Spleen (tissue), 11 donors: ENCODE data around the gene FCN3. TPM values are rescaled to one million over a fixed set of nuclear protein-coding genes. Genes with fewer than 3 reads are reported as not detected.

Experiments
- DNase-seq: peaks from one replicate; pipeline ENCODE4 v3.0.0-alpha.2; 2020
- H3K27ac ChIP-seq, 8 donors: fragments of 200-600 bp; sonication (generic) in 7 of 8; 1 replicate in 4 of 8; 2 replicates in 4 of 8; pipeline versions ENCODE4 v1.5.0 to v1.8.0; 2016 to 2021; ENCODE audit warnings: inconsistent platforms in 4 of 8, mild to moderate bottlenecking in 4 of 8, moderate library complexity in 1 of 8
- H3K27me3 ChIP-seq, 7 donors: fragments of 200-600 bp; sonication (generic) in 6 of 7; replicated peaks in 1 of 7; 1 replicate in 4 of 7; 2 replicates in 3 of 7; pipeline versions ENCODE4 v1.5.0 to v1.8.0; 2016 to 2021; ENCODE audit warnings: inconsistent platforms in 3 of 7, mild to moderate bottlenecking in 1 of 7
- H3K36me3 ChIP-seq, 6 donors: fragments of 200-600 bp; sonication (generic) in 5 of 6; 1 replicate in 4 of 6; 2 replicates in 2 of 6; pipeline versions ENCODE4 v1.5.0 to v1.8.0; 2016 to 2021; ENCODE audit warnings: inconsistent platforms in 2 of 6
- H3K4me1 ChIP-seq, 6 donors: fragments of 200-600 bp; sonication (generic) in 5 of 6; 1 replicate in 3 of 6; 2 replicates in 3 of 6; pipeline versions ENCODE4 v1.5.0 to v1.8.0; 2016 to 2021; ENCODE audit warnings: inconsistent platforms in 3 of 6
- H3K4me3 ChIP-seq, 8 donors: fragments of 200-600 bp; sonication (generic) in 7 of 8; 1 replicate in 4 of 8; 2 replicates in 4 of 8; pipeline versions ENCODE4 v1.5.0 to v1.8.0; 2016 to 2021; ENCODE audit warnings: inconsistent platforms in 4 of 8, mild to moderate bottlenecking in 4 of 8, moderate library complexity in 2 of 8
- H3K9me3 ChIP-seq, 8 donors: fragments of 200-600 bp; sonication (generic) in 7 of 8; 1 replicate in 4 of 8; 2 replicates in 4 of 8; pipeline versions ENCODE4 v1.5.0 to v1.8.0; 2016 to 2021; ENCODE audit warnings: inconsistent platforms in 4 of 8
- CTCF ChIP-seq, 11 experiments: fragments of 200-600 bp in 7 of 11; fragments of 450-650 bp in 4 of 11; sonication (generic) in 4 of 11; IDR thresholded peaks in 8 of 11; conservative IDR thresholded peaks in 3 of 11; 1 replicate in 7 of 11; 2 replicates in 4 of 11; pipeline versions ENCODE4 v1.4.0 to v1.8.0; 2016 to 2021; ENCODE audit warnings: antibody characterized with exemption in 11 of 11, inconsistent platforms in 4 of 11, mild to moderate bottlenecking in 1 of 11
- POLR2A ChIP-seq, 3 donors: fragments of 450-650 bp; IDR thresholded peaks; one replicate each; pipeline ENCODE4 v1.5.1; 2017; ENCODE audit warnings: antibody characterized with exemption in 3 of 3, mild to moderate bottlenecking in 1 of 3
- POLR2AphosphoS5 ChIP-seq, 3 donors: sonication (generic); formaldehyde crosslinking; IDR thresholded peaks; one replicate each; pipeline ENCODE4 v1.5.1; 2017; ENCODE audit warnings: antibody characterized with exemption in 3 of 3
- WGBS, 5 donors: extraction: QIAGEN DNeasy Blood & Tissue Kit in 3 of 5; methylation state at CpG; one replicate each; pipeline versions ENCODE4 v1.1.5 to v1.1.7; 2013 to 2018; 5-methylcytosine and 5-hydroxymethylcytosine counted together
- intact Hi-C: fragments of 100-400 bp; cut with DNase I; formaldehyde crosslinking; loops from one replicate; pipeline ENCODE4 v1.15.0; 2023; ENCODE audit warnings: low total_unique reads
- polyA plus RNA-seq, 3 donors: library from polyadenylated mRNA; stranded (reverse); fragments of 200-250 nt; gene quantifications; one replicate each; pipeline ENCODE4 v1.2.1, GENCODE V29; 2013
- total RNA-seq, 7 donors: library from RNA; depleted of rRNA in 3 of 7; stranded (reverse); fragments of >200 nt in 3 of 7; fragmentation: NEBNext Ultra II Directional in 4 of 7; extraction: Animal tissue kit (Norgen Biotek cat#: 25700) in 4 of 7; gene quantifications; one replicate each; pipeline versions ENCODE4 v1.1.0 to v1.2.1, GENCODE V29; 2016 to 2021
- donor health status: healthy with polysubstance abuse.
- donor health status: DM: no; HTN: no; CAD: no; lungs with moderate emphysema.
- donor health status: DM: no; HTN: no; CAD: no.
- donor health status: Bipolar disorder and iron deficiency.
- donor health status: healthy.
- donor health status: DM: no; HTN: no; CAD: no.
- donor health status: DM: yes; HTN: yes; CAD: no.

FCN3 gene
- total and polyA plus RNA-seq, 10 donors = 3.7 to 21.7 (median 9.2) TPM

GRCh38 chr1:27366411-27367159, 8.0 kb downstream of the FCN3 start, which contains the start of gene MAP3K6:
TSS of gene MAP3K6 (minus strand) at chr1:27366961. CDS start at chr1:27366597, 364 bp downstream.
- Histone ChIP-seq H3K27me3 (no peaks in the 10 kb centered on the region), H3K36me3 (peaks cover 0 to 31% (median 7%) of the 10 kb centered on the region in 6 donors), H3K4me3 (peak within 1 kb of the TSS; percentile 33 to 89 (median 67)), H3K4me1 (peaks cover 19 to 68% (median 55%) of the 10 kb centered on the region in 6 donors), H3K27ac (peak within 1 kb of the TSS; percentile 68 to 95 (median 90)), H3K9me3 (no peaks in the 10 kb centered on the region)
- intact Hi-C loops = no loop called here
- 1 to 23% (median 2%) methylated on average over 6 to 67 of the region's 67 CpGs for WGBS, 5 donors
- DNase-seq = peak; percentile 91
- TF ChIP-seq POLR2AphosphoS5 (IDR thresholded peaks at IDR 0.05) (peak in 2 of 3 donors; percentile 89 to 91), CTCF (IDR thresholded peaks at IDR 0.05 in 8 of 11, conservative IDR thresholded peaks at IDR 0.05 in 3 of 11) (peak in 5 of 11 experiments; percentile 11 to 42 (median 33)), POLR2A (IDR thresholded peaks at IDR 0.05) (peak in 1 of 3 donors; percentile 56)

DNA sequence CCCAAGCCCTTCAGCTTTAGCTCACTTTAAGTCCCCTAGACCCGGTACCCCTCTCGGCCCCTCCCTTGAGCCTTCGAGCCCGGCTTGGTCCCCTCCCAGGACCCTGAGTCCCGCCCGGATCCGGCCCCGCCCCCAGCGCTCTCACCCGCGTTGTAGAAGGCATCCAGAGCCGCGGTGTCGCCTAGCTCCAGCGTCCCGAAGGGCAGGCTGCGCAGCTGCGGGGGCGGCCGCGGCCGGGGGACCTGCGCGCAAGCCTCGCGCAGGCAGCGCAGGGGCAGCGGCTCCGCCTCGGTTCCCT, 8.6 kb downstream of the FCN3 start:
- H3K27ac ChIP-seq = peak overlapping the region; percentile 68 to 95 (median 90)
- peaks cover 19 to 71% (median 55%) of the 10 kb centered on the region in 6 donors for H3K4me1 ChIP-seq
- H3K9me3 ChIP-seq = no peaks in the 10 kb centered on the region
- H3K27me3 ChIP-seq = no peaks in the 10 kb centered on the region
- WGBS, 5 donors = 0 to 1% (median 0%) methylated on average over 6 to 30 of the region's 30 CpGs
- TF ChIP-seq POLR2AphosphoS5 (IDR thresholded peaks at IDR 0.05) (peak; percentile 43 to 79 (median 73)), CTCF (IDR thresholded peaks at IDR 0.05 in 8 of 11, conservative IDR thresholded peaks at IDR 0.05 in 3 of 11) (no peak)
- H3K4me3 ChIP-seq = peak overlapping the region; percentile 33 to 89 (median 67)
- peak; percentile 94 for DNase-seq
- intact Hi-C loops = no loop called here
- peaks cover 0 to 36% (median 7%) of the 10 kb centered on the region in 6 donors for H3K36me3 ChIP-seq

DNA sequence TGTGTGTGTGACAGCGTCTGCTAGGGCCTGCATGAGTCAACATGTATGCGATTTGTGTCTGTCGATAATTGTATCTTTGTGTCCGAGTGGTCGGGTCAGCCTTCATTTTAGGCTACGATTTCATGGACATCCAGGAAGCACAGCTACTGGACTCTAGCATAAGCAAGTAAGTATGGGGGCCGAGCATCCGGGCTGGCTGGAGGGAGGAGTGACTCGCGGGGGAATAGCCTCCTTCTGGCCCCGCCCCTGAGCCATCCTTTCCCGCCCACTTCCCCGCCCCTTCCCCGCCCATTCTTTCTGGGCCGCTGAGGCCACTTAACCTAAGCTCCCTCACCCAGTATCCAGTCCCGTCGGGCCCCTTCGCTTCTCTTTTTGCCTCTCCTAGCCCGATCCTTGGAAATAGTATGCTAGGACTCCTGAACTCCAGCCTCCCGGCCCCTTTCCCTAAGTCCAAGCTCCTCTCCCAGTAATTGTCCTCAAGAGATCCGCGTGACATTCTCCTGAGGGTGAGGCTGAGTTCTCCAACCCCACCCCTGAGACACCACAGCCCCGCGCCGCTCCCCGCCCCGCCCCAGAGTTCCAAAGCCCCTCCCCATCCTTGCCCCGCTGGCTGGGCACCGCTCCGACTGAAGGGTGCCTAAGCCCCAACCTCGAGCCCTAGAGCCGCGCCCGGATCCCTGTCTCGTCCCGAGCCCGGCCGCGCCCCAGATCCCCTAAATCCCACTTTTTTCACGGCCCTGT, 9.1 kb downstream of the FCN3 start:
- Histone ChIP-seq H3K9me3 (no peaks in the 10 kb centered on the region), H3K4me1 (peaks cover 19 to 74% (median 58%) of the 10 kb centered on the region in 6 donors), H3K27ac (peak overlapping the region; percentile 68 to 95 (median 90)), H3K36me3 (peaks cover 0 to 42% (median 7%) of the 10 kb centered on the region in 6 donors), H3K4me3 (peak overlapping the region; percentile 33 to 89 (median 67)), H3K27me3 (peaks cover 0 to 4% (median 0%) of the 10 kb centered on the region in 7 donors)
- intact Hi-C loops = no loop called here
- TF ChIP-seq CTCF (IDR thresholded peaks at IDR 0.05 in 8 of 11, conservative IDR thresholded peaks at IDR 0.05 in 3 of 11) = no peak
- peak in 2 of 3 donors; percentile 28 to 69 for TF ChIP-seq POLR2AphosphoS5 (IDR thresholded peaks at IDR 0.05)
- peak in 1 of 3 donors; percentile 24 for TF ChIP-seq POLR2A (IDR thresholded peaks at IDR 0.05)
- WGBS, 5 donors = 3 to 5% (median 4%) methylated on average over 37 to 40 of the region's 40 CpGs
- DNase-seq = peak; percentile 95
